HL-60/S4 treated with phorbol 12-myristate 13-acetate at 8.2 ng/mL for 4 days and 3 days (cell line): ENCODE results near the gene PCDHGC3.

Source experiments
- in situ Hi-C: fragments of 300-500 bp; cut with MboI; formaldehyde crosslinking; loops from 2 replicates; pipeline ENCODE4 v1.15.0; 2022; ENCODE audit warnings: low sequenced_read_pairs

The PCDHGC3 gene

DNA sequence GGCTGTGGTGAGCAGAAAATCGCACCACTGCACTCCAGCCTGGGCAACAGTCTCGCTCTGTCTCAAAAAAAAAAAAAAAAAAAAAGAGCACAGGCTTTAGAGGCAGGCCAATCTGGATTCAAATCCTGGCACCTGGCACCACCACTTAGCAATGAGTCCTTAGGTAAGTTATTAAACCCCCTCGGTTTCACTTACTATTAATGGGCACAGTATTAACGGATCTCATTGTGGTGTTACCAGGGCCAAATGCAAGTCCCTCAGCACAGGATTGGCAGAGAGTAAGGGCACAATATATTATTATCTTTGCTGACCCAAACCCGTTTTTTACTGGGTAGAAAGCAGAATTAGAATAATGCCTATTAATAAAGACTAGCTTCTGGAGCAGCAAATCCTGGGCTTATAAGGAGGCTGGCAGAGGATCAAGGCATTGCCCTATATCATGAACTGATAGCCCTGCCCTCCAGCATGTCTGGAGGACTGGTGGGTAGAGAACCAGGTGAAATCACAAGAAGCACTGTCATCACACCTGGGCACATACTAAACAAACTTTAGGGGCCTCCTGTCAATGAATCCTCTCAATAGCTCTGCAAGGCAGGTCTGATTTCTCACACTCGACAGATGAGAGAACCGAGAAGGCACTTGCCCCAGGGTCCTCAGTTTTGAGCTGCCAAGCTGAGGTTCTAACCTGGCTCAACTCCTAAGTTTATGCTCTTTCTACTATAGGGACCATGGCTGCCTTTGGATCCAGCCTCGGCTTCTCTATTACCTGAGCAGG, 30.8 kb downstream of the PCDHGC3 start:
- in situ Hi-C loops, result no loop called here

DNA sequence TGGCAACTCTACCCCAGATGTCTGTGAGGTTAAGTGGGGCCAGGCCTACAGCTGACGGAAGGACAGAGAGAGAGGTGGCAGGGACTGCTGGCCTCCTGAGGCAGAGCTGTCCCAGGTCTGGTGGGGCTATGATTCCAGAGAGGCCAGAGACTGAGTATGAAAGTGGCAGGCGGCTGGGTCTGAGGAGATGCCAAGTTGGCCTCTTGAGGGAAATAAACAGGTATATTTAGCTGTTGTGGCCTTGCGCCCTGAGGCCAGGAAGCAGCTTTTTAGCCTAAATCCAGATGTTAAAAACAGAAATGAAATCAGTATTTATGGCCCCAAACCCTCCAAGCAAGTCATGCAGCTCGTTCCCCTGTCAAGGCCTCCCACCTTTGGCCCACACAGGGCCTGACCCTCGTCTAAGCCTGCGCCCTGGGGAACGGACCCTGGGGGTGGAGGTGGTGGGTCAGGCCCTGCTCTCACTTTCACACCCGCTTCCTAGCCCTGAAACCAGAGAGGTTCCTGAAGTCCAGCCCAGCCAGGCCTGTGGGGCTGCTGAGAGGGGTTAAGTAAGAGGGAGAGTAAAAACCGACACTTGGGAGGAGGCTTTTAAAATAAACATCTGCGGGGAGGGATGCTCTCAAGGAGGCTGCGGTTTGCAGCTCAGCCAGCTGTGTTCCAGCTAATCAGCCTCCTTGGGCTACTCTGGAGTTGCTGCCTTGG, 31.8 kb downstream of the PCDHGC3 start:
- in situ Hi-C loops, result no loop called here

DNA sequence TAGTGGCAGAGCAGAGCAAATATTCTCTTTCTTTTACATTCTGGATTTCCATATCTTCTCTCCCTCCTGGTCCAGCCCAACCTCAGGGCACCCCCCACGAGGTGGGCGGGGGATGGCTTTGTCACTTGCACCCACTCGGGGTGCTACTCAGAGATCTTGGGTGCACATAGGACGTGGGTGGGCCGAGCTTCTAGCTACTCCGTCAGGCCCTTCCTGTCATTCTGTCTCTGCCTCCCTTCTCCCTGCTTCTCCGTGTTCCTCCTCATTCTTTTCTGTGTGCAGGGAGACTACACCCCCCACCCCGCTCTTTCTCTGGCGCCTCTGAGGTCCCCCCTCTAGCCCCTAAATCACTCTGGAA, 32.7 kb downstream of the PCDHGC3 start:
- in situ Hi-C loops, result no loop called here

DNA sequence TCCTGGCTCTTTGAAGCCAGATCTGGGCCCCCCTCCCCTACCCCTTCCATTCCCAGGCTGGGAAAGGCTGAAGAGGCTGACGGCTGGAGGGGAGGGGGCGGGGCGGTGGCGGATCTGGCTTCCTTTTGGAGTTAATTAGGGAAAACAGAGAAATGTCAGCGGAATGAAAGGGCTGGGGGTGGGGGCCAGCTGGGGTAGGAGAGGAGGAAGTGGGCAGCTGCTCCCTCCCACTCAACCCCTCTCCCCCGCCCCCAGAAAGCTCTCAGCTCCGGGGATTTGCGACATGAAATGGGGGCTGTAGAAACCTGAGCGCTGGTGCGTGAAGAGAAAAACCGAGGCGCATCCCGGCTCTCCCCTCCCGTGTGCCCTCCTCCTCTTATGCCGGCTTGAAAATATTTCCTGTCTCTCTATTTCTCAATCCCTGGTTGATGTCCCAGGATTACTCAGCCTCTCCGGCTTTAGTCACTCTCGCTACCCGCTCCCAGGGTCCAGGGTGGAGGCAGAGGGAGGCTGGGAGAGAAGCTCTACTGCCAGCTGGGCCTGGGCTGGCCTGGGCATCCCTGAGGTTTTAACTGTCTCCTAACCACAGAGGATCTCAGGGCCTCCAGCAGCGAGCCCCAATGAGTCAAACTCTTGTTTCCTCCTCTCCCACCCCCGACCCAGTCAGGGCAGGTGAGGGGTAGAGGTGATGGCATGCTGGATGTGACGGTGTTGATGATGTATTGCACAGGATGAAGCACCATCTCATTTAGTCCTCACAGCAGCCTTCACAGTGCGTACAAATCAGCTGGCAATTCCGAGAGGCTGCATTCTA, 33.2 kb downstream of the PCDHGC3 start:
- in situ Hi-C loops, result no loop called here

DNA sequence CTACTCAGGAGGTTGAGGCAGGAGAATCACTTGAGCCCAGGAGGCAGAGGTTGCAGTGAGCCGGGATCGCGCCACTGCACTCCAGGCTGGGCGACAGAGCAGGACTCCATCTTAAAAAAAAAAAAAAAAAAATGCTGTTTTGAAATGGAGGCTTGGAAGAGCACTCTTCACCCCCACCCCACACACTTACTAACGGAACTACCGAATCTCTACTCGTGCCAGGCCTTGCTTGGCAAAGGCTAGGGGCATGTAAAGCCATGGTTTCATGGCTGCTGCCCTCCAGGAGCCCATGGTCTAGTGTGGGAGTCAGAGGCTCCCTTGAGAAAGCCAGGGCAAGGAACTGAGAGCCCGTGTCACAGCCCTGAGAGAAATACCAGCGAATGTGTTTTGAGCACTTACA, 34.4 kb downstream of the PCDHGC3 start:
- in situ Hi-C loops, result no loop called here

DNA sequence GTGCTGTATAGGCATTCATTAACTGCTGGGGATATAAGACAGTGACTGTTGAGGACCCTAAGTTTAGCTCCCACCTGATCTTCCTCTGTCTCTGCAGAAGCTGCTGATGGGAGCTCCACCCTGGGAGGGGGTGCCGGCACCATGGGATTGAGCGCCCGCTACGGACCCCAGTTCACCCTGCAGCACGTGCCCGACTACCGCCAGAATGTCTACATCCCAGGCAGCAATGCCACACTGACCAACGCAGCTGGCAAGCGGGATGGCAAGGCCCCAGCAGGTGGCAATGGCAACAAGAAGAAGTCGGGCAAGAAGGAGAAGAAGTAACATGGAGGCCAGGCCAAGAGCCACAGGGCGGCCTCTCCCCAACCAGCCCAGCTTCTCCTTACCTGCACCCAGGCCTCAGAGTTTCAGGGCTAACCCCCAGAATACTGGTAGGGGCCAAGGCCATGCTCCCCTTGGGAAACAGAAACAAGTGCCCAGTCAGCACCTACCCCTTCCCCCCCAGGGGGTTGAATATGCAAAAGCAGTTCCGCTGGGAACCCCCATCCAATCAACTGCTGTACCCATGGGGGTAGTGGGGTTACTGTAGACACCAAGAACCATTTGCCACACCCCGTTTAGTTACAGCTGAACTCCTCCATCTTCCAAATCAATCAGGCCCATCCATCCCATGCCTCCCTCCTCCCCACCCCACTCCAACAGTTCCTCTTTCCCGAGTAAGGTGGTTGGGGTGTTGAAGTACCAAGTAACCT, 35.3 kb downstream of the PCDHGC3 start:
- in situ Hi-C loops, result no loop called here

DNA sequence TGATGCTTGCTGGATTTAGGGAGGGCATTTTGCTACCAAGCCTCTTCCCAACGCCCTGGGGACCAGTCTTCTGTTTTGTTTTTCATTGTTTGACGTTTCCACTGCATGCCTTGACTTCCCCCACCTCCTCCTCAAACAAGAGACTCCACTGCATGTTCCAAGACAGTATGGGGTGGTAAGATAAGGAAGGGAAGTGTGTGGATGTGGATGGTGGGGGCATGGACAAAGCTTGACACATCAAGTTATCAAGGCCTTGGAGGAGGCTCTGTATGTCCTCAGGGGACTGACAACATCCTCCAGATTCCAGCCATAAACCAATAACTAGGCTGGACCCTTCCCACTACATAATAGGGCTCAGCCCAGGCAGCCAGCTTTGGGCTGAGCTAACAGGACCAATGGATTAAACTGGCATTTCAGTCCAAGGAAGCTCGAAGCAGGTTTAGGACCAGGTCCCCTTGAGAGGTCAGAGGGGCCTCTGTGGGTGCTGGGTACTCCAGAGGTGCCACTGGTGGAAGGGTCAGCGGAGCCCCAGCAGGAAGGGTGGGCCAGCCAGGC, 36.1 kb downstream of the PCDHGC3 start:
- in situ Hi-C loops, result no loop called here

DNA sequence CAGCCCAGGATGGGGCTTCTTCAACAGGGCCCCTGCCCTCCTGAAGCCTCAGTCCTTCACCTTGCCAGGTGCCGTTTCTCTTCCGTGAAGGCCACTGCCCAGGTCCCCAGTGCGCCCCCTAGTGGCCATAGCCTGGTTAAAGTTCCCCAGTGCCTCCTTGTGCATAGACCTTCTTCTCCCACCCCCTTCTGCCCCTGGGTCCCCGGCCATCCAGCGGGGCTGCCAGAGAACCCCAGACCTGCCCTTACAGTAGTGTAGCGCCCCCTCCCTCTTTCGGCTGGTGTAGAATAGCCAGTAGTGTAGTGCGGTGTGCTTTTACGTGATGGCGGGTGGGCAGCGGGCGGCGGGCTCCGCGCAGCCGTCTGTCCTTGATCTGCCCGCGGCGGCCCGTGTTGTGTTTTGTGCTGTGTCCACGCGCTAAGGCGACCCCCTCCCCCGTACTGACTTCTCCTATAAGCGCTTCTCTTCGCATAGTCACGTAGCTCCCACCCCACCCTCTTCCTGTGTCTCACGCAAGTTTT, 36.7 kb downstream of the PCDHGC3 start:
- in situ Hi-C loops, result no loop called here

DNA sequence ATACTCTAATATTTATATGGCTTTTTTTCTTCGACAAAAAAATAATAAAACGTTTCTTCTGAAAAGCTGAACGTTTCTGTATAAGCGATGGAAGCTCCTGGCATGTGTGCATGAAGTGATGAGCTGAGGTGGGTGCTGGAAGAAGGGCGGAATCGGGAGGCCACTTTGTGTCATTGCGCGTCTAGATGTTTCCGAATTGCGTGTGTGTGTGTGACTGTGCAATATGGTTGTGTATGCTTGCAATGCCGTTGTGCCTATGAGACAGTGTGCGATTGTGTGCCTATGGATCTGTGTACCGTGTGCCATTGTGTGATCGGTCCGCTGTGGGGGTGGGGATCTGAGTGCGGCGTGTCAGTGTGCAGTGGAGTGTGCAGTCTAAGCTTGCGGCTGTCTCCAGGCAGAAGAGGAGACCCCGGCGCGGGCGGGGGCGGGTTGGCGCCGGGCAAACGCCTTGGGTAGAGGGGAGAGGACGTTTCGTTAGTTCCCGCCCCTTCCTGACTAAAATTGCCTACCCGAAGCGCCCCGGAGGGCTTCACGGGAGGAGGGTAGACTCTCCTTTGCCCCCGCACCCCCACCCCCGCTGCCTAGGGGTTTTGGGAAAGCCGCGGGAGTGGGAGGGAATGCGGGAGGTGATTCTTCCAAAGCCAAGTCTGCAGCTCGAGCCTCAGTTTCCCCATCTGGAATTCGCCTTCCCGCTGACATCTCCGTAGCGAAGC, 37.3 kb downstream of the PCDHGC3 start:
- in situ Hi-C loops, result no loop called here

DNA sequence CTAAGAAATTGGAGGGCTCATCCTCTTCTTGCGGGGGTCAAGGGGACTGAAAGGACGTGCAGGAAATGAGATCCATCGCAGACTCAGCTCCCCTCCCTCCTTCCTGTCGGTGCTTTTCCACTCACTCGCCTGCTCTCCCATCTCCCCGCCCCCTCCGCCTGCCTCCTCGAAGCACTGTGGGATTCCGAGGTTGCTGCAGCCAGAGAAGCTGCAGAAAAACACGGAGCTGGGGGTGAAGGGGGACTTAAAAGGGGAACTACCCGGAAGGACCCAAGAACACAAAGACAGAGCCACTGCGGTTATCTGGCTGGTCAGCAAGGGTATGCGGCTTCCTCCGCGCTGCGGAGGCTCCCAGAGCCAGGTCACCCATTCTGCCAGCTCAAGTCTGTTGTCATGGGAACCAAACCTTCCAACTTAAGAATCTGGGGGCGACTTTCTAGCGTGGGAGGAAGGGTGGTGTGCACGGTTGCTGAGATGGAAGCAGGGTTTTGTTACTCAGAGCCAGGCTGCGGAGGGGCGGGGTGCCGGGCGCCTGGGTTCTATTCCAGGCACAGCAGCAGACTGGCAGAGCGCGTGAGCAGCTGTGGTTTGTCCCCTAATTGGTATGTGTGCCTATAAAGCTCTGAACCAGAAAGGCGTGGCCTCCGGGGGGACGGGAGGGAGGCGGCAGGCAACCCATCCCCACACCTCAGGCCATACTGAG, 38.0 kb downstream of the PCDHGC3 start:
- in situ Hi-C loops, result no loop called here

DNA sequence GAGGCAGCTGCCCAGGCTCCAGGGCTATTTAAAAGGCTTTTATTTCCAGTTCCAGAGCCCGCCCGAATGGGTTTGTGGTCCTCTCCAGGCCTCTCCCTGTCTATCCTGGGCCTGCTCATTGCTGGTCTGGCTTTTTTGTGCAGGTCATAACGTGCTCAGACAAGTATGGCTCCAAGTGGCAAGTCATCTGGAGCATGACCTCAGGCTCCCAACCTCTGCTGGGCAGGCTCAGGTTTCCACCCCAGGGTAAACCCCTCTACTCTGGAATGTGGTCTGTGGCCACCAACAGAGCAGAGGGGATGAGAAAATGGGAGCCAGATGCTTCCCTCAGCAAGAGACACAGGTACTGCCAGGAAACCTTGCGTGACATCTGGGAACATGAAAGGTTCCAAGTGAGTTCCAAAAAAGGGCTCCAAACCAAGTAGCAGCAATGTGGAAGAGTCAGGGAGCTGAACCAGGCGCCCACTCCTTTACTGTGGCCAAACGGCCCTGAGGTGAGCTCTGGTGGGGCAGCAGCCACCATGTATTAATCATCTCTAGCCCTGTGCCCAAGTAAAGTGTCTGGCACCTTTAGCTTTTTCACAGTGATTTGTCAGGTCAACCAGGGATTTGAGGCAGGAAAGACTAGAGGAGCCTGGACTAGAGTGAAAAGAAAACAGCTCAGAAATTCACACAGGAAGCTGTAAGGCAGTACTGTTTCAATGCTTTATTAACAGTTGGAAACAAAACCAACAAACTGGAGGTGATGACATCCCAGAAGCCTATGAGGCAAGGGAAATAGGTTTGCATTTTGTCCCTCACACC, 38.8 kb downstream of the PCDHGC3 start:
- in situ Hi-C loops, result no loop called here

DNA sequence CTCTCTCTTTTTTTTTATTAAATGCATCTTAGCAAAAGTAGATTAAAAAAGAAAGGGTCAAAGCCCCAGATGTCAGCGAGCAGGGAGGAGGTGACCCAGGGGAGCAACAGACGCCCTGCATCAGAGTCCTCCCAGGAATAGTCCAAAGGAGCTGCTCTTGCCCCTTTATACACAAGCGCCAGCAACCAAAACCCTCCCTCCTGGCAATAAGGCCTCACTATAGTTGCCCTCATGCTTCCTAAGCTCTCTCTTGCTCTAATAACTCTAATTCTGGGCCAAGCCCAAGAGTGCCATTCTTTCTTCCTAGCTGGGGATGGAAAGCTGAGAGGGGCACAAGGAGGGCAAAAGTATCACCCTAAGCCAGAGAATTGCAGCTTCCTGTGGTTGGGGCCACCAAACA, 39.4 kb downstream of the PCDHGC3 start:
- in situ Hi-C loops, result no loop called here

DNA sequence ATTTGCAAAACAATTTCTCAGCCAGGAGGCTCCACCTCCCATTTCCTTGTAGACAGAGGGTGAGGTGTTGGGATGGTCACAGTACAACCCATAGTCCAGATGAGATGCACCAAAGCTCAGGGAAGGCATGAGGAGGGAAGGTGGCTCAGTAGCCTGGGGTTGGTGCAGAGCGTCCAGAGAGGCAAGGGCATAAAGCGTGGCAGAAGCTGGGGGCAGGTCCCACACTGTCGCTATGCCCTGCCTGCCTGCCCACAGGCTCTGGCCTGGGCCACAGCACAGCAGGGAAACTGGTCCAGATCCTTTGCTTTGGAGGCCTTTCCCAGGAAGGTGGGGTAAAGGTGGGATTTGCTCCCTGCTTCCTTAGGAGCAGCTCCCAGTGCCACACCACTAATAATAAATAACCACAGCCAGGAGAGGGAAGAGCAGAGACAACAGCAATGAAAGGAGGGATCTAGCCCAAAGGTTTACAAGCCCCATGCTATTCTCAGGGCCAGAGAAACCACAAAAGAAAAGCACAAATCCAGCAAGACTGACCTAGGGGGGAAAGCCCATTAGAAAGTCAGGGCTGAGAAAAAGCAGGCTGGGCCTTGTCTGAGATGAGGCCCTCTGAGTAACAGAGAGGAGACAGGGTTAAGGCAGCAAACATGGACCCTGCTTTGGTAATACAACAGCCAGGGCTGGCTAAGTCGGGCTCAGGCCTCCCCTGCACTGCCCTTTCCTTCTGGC, 40.3 kb downstream of the PCDHGC3 start:
- in situ Hi-C loops, result no loop called here

DNA sequence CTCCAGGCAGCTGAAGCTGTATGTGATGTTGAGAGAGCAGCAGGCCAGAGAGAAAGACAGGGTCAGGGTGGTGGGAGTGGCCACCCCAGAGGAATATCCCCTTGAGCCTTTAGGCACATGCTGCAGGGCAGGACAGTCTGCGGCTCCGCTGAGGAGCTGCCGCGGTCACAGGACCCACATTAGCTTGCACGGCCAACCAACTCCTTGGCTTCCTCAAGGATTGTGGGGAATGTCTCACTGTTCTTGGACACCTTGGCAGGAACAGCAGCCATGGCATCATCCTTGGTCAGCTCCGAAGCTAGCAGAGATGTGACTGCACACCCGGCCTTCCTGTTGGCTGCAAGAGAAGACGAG, 40.9 kb downstream of the PCDHGC3 start:
- in situ Hi-C loops, result no loop called here

DNA sequence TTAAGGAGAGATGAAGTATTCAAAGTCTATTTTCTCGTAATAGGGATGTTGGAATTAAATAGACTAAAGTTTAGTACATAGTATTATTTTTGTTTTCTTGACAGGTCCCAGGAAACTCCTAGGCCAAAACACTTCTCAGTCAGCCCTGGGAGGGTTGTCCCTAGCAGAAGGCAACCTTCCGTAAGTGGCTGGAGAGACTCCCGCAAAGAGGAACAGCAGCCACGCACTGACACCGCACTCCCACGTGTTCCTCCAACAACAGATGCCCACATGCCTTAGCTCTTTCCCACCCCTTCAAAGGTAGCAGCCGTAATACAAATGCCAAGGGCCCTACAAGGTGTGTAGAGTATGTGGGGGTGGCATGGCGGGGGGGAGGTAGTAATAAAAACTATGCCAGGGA, 41.5 kb downstream of the PCDHGC3 start:
- in situ Hi-C loops, result no loop called here

DNA sequence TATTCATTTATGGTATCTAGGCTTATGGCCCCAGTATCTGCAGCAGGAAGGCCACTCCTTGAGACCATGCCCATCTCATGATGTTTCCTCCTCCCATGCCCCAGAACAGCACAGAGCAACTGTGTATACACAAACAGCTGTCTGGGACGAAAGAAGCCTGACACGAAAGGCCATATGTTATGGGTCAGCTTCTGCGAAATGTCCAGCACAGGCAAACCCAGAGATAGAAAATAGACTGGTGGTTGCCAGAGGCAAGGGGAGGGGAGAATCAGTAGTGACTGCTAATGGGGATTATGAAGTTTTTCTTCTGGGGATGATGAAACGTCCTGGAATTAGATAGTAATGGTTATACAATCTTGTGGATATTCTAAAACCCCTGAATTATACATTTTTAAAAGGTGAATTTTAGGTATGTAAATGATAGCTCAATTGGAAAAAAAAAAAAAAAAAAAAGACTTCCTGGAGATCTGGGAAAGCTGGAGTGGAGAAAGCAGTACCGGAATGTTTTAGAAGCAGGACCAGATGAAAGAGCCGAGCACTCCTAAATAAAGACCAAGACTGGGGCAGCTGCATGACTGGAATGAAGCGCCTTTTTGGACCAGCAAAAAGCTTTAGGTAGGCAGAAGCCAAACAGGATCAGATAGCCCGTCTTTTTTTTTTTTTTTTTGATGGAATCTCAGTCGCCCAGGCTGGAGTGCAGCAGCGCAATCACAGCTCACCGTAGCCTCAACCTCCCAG, 42.3 kb downstream of the PCDHGC3 start:
- in situ Hi-C loops, result no loop called here

DNA sequence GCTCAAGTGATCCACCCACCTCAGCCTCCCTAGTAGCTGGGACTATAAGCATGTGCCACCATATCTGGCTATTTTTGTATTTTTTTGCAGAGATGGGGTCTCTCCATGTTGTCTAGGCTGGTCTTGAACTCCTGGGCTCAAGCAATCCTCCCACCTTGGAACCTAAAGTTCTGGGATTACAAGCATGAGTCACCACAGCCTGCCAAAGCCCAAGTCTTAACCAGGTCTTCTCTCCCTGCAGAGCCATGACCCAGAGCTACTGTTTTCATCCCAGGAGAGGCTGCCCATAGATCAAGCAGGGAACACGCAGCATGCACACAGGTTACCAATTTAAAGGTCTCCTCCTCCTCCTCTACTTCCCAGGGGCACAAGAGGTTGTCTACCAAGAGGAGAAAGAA, 42.9 kb downstream of the PCDHGC3 start:
- in situ Hi-C loops, result no loop called here
